Anterior cingulate cortex (tissue), 58 donors: Measurements from ENCODE around the gene HES1.
A peak's percentile ranks its signal among the peaks of the same experiment; 100 is the strongest.
"Not testable (repeated sequence)": the region's sequence is repeated elsewhere in the genome, so short reads cannot be mapped to it uniquely, and the experiment has no call there.

Experiments used
- DNase-seq, 58 donors: peaks; one replicate each; lab custom pipeline; 2025; lab: John Stamatoyannopoulos, UW

Gene HES1

DNA sequence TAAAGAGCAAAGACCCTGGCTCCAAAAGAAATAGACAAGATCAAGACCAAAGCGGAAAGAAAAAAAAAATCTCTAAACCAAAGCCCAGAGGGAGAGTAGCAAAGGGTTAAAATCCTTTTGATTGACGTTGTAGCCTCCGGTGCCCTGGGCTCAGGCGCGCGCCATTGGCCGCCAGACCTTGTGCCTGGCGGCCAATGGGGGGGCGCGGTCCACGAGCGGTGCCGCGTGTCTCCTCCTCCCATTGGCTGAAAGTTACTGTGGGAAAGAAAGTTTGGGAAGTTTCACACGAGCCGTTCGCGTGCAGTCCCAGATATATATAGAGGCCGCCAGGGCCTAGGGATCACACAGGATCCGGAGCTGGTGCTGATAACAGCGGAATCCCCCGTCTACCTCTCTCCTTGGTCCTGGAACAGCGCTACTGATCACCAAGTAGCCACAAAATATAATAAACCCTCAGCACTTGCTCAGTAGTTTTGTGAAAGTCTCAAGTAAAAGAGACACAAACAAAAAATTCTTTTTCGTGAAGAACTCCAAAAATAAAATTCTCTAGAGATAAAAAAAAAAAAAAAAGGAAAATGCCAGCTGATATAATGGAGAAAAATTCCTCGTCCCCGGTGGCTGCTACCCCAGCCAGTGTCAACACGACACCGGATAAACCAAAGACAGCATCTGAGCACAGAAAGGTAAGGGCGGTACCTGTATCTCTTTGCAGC lies at the start of gene HES1:
Gene HES1 (plus strand): TSS at position 343 of the 713 bp plus-strand sequence. CDS start 233 bp downstream, at position 576.
- DNase-seq = peak in 55 of 58 donors; percentile 28 to 92 (median 75)

GRCh38 chr3:194086388-194087075 lies 49.4 kb upstream of the HES1 start:
- DNase-seq = peak in 6 of 58 donors; percentile 5 to 56 (median 30)

DNA sequence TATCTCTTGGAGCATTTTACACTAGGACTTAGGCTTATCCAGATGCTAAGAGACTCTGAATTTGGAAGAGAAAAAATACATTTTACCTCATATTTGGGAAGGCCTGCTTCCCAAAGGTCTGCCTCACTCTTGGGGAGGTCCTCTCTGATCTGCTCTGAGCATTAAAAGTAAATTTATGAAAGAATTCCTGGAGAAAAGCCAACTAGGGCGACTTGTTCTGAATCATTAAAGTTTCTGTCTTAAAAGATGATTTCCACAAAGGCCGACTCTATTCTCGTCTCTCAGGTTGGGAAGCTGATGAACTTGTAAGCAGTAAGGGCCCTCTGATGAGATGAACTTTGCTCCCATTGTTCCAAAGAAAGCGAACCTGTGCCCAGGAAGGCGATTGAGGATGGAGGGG lies 48.7 kb upstream of the HES1 start:
- DNase-seq = no peak

DNA sequence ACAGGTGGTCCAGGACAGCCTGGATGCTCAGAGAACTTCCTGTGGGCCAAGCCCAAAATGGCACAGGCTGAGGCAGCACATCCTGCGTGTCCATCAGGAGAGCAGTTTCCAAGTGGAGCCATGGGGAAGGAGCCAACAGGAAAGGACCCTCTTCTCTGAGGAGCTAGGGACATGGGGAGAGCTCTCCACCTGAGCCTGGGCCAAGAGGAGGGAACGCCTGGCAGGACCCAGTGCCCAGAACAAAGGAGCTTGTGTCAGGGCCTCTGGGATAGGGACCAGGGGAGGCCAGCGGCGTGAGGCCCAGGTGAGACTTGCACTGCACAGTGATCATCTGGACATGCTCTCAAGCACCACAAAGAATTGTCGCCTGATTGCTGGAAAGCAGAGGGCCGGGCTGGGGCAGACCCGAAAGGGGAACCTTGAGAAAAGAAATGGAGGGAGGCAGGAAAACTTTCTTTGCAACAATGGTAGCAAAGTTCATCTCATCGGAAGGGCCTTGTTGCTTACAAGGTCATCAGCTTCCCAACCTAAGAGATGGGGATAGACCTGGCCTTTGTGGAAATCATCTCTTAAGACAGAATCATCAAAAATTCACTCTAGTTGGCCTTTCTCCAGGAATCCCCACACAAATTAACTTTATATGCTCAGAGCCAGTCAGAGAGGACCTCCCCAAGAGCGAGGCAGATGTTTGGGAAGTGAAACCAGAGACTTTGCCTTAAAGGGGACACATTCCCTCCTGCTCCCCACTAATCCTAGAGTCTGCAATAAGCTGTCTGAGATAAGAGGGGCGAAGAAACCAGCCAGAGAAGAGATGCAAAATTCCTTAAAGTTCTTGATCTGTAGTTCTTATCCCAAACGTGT lies 47.7 kb upstream of the HES1 start:
- DNase-seq = no peak

GRCh38 chr3:194089357-194090177 lies 46.4 kb upstream of the HES1 start:
- peak in 17 of 58 donors; percentile 20 to 60 (median 33) for DNase-seq

- not testable (repeated sequence) for DNase-seq
Observed at GRCh38 chr3:194090178-194090555, 45.8 kb upstream of the HES1 start.

- DNase-seq = no peak
Observed at GRCh38 chr3:194090716-194091115, 45.2 kb upstream of the HES1 start.

DNA sequence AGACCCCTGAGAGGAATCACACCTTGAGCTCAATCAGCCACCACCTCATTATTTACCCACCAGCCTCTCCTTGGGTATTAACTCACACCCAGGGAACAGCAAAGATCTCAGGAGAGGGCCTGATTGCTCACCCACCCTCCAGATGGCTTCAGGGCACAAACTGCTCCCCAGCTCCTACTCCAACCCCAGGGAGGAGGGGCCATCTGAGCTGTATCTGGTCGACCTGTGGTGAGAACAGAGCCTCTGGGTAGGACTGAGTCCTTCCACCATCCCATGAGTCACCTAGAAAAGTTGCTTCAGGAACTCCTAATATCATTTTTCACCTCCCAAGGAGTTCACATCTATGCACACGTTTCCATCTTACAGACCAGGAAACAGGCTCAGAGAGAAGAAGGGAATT lies 44.8 kb upstream of the HES1 start:
- no peak for DNase-seq

DNA sequence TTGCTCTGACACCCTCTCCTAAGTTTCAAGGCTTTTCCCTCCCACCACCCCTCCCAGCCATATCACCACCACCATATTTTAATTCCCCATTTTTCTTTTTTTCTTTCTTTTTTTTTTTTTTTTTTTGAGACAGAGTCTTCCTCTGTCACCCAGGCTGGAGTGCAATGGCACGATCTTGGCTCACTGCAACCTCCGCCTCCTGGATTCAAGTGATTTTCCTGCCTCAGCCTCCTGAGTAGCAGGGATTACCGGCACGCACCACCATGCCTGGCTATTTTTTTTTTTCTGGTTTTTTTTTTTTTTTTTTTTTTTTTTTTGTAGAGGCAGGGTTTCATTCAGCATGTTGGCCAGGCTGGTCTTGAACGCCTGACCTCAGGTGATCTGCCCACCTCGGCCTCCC lies 44.1 kb upstream of the HES1 start:
- DNase-seq = not testable (repeated sequence)

DNA sequence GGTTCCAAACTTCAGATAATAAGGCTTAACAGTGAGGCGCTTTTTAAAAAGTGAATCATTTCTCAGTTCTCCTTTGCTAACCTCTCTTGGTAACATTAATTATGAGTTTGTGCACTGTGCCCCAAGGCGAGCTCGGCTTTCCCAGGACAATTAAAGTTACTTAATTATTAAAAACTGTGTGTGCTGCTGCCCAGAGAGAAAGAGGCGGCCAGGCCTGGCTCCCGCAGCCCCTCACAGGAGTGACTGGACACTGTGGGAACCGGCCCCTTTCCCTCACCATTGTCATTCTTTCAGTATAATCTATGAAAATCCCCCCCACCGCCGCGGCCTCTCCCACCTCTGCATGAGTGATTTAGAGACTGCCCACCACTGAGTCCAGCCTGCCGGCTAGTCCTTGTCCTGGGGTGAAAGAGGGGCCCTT lies 43.1 kb upstream of the HES1 start:
- peak in 1 of 58 donors; percentile 7 for DNase-seq

DNA sequence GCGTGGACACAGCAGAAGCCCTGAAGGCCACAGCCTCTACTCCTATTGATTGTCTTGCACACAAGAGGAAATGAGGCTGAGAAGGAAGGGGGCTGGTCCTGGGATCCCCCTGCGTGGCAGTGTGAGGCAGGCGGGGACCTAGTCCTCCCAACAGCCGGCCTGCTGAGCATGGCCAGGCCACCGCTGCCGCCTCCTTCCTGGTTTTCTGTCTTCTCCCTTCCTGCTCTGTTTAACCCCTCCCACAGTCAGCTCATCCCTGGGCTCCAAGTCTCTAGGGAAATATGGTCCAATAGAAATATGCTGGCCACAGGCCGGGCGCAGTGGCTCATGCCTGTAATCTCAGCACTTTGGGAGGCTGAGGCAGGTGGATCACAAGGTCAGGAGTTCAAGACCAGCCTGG lies 42.1 kb upstream of the HES1 start:
- DNase-seq = no peak

DNA sequence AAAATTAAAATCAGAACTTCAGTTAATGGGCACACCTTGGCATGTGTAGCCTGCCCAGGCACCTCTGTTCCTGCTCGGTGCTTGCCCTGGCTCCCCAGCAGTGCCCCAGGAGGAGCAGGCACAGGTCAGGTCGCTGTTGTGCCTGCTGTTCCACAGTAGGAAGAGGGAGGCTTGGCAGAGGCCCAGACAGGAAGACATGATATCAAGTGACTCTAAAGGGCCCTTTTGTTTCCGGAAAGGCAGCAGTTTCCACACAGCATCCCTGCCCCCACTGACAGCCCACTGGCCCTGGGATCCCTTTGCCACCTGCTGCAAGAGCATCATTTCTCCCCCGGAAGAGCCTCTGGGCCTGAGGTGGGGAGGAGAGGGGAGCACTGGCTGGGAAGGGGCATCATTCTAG lies 40.5 kb upstream of the HES1 start:
- DNase-seq = peak in 3 of 58 donors; percentile 10 to 26 (median 13)

GRCh38 chr3:194095902-194096301 lies 40.0 kb upstream of the HES1 start:
- DNase-seq = no peak

DNA sequence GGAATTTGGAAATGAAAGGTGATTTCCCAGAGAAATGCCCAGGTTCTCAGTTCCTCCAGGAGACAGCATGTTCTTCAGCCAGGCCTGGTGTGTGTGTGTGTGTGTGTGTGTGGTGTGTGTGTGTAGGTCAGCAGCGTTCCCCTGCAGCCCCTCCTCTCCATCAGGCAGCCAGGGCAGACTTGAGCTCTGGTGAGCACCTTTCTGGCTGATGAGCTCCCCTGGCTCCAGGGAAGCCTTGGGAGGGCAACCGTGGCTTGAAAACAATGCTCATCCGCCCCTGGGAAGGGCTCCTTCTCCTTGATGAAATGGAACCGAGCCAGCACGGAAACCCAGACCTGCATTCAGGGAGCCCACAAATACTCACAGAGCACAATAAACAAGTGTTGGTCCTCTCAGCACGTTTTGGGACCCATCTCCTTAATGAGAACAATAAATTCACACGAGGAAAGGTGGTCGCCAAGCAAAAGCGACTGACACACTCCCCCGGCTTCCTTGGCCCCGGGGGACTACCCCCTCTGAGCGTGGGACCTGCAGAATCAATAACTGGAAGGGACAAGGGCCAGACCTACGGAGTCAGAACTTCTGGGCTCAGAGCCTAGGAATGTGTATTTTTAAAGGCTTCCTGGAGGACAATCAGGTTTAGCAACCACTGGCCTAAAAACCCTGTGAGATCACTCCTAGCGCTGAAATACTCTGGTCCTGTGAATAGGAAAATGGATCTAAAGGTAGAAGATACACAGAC lies 38.6 kb upstream of the HES1 start:
- DNase-seq = peak in 2 of 58 donors; percentile 17 to 32

GRCh38 chr3:194098081-194098842 lies 37.7 kb upstream of the HES1 start:
- no peak for DNase-seq

GRCh38 chr3:194098843-194099183 lies 37.1 kb upstream of the HES1 start:
- DNase-seq = no peak

DNA sequence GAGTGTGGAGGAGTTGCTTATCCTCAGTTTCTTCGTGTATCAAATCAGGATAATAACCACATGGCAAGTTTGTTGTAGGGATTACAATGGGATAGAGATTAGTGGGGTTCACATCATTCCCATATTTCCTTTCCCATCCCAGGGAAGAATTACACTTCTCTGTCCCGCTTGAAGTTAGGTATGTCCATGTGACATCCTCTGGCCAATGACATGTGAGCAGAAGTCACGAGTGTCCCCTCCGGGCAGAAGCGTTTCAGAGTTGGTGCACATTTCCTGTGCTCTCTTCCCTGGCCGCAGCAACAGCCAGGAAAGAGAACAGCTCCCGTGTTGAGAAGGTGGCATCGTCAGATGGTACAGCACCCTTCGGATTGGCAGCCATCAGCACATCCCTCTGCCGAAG lies 36.7 kb upstream of the HES1 start:
- DNase-seq = no peak

- DNase-seq = no peak
Observed at GRCh38 chr3:194100856-194101390, 35.0 kb upstream of the HES1 start.
